NCI-H774 (cell line): ENCODE measurements around the gene NEDD4.

Source experiments
- DNase-seq: peaks from one replicate; lab custom pipeline; 2025; lab: John Stamatoyannopoulos, UW

Gene NEDD4

GRCh38 chr15:55780292-55780691 is 213.1 kb downstream of the NEDD4 start:
- no peak for DNase-seq

GRCh38 chr15:55778932-55779331 is 214.5 kb downstream of the NEDD4 start:
- DNase-seq = no peak
